Endothelial cell of umbilical vein (primary cell): Measurements from ENCODE around the gene BAG1.

Experiments
- CTCF ChIP-seq, 2 donors: IDR thresholded peaks; 1 replicate in 1 of 2; 2 replicates in 1 of 2; pipeline ENCODE4 v1.5.1; 2011; ENCODE audit warnings: low read length in 2 of 2, mild to moderate bottlenecking in 2 of 2, moderate library complexity in 2 of 2, control low read depth in 1 of 2, inconsistent platforms in 1 of 2, low read depth in 1 of 2; ENCODE audit not compliant: insufficient read depth in 1 of 2; ENCODE audit errors: extremely low read depth in 1 of 2
- EZH2 ChIP-seq: IDR thresholded peaks from 2 replicates; pipeline ENCODE4 v1.6.1; 2012; ENCODE audit warnings: borderline replicate concordance, low read depth, mild to moderate bottlenecking, moderate library complexity, low read length, inconsistent platforms; ENCODE audit not compliant: severe bottlenecking
- FOS ChIP-seq: IDR thresholded peaks from 2 replicates; pipeline ENCODE4 v1.6.1; 2011; ENCODE audit warnings: mild to moderate bottlenecking, low read length, moderate library complexity, borderline replicate concordance; ENCODE audit not compliant: insufficient read depth
- MAX ChIP-seq: IDR thresholded peaks from 2 replicates; pipeline ENCODE4 v1.6.1; 2011; ENCODE audit not compliant: insufficient read depth, insufficient read length
- POLR2A ChIP-seq: IDR thresholded peaks from 2 replicates; pipeline ENCODE4 v1.6.1; 2012; ENCODE audit warnings: low read depth, mild to moderate bottlenecking, control low read depth, low read length
- POLR2AphosphoS5 ChIP-seq: IDR thresholded peaks from 2 replicates; pipeline ENCODE4 v1.6.1; 2012; ENCODE audit warnings: low read depth, mild to moderate bottlenecking, control low read depth, low read length, moderate library complexity; ENCODE audit not compliant: insufficient read depth

GRCh38 chr9:33246269-33246860, 18.1 kb downstream of the BAG1 start:
- TF ChIP-seq POLR2AphosphoS5 = no peak
- no peak for TF ChIP-seq CTCF (IDR thresholded peaks at IDR 0.05; ENCODE audit: extremely low read depth in 1 of 2, insufficient read depth in 1 of 2, low read depth in 1 of 2, low read length in 2 of 2)
- TF ChIP-seq POLR2A = no peak
- TF ChIP-seq EZH2 = no peak
- TF ChIP-seq MAX = no peak
- no peak for TF ChIP-seq FOS
